GM18502 (cell line): ENCODE results near the gene DLX1.
"Not testable (repeated sequence)": the region's sequence is repeated elsewhere in the genome, so short reads cannot be mapped to it uniquely, and the experiment has no call there.

ENCODE experiments used
- ATAC-seq: cut with Tn5 transposase; IDR thresholded peaks from one replicate; pipeline ENCODE4 v1.9.1; 2021; ENCODE audit warnings: mild to moderate bottlenecking; ENCODE audit not compliant: unreplicated experiment, poor library complexity

Gene DLX1

GRCh38 chr2:172107690-172108586 is 22.6 kb downstream of the DLX1 start:
- no peak for ATAC-seq

- no peak for ATAC-seq
These were observed 23.3 kb downstream of the DLX1 start for GRCh38 chr2:172108587-172108930.

- no peak for ATAC-seq
These were observed 24.1 kb downstream of the DLX1 start for GRCh38 chr2:172109256-172109987.

GRCh38 chr2:172109988-172110811 is 24.9 kb downstream of the DLX1 start:
- ATAC-seq: no peak

GRCh38 chr2:172113617-172114016 is 28.3 kb downstream of the DLX1 start:
- no peak for ATAC-seq

- ATAC-seq: not testable (repeated sequence)
These were observed 28.9 kb downstream of the DLX1 start for GRCh38 chr2:172114176-172114575.

DNA sequence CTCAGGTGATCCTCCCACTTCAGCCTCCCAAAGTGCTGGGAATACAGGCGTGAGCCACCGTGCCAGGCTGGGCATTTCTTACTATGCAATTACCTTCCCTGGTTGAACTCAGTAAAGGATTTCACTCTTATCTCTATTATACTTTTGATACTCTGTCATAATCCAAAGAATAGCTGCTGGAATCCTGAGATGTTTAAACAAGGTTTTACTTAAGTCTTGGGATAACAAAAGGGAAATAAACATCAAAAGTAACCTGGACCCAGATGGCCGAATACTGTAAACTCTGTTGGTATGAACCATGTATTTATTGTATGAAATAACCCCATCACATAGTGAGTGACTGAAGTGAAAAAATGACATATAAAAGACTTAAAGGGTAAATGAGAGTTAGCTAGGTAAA is 29.3 kb downstream of the DLX1 start:
- no peak for ATAC-seq

GRCh38 chr2:172116107-172116506 is 30.8 kb downstream of the DLX1 start:
- ATAC-seq: no peak

DNA sequence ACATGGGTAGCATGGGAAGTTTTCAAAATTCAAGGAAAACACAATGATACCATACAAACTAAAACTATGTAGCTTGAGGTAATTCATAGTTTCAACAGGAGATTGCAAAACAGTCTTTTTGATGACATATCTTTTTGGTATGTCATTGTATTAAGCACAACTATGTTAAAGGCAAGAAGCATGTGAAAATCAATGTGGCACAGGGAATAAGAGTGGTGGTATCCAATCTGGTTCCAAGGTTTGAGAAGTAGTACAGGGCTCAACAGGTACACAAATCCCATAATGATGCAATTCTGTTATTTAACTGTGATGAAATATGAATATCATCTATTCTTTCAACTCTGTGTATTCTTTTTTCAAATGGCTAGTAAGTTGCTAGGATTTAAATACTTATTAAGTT is 33.8 kb downstream of the DLX1 start:
- no peak for ATAC-seq

DNA sequence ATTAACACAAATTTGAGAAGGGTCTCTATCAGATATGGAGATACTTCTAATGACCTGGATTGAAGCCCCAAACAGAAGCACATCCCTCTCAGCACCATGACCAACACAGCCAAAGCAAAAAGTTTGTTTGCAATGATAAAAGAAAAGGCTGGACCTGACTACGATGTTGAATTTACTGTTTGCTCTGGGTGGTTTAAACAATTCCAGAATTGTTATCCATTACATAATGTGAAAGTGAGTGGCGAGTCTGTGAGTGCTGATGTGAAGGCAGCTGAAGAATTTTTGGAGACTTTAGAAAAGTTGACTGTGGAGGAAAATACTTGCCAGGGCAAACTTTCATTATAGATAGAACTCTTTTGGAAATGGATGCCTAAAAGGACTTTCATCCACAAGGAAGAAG is 34.8 kb downstream of the DLX1 start:
- no peak for ATAC-seq

DNA sequence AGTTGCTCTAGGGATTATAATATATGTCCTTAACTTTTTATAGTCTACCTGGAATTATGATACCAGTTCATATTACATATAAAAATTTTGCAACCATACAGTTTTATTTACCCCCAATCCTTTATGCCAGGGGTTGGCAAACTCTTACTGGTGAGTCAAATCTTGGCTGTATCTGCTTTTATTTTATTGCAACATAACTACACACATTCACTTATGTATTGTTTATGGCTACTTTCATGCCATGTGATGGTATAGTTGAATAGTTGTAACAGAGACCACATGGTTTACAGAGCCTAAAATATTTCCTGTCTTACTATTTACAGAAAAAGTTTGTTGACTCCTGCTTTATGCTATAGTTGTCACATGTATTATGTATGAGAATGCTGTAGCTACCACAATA is 43.2 kb downstream of the DLX1 start:
- no peak for ATAC-seq

GRCh38 chr2:172129404-172129803 is 44.1 kb downstream of the DLX1 start:
- no peak for ATAC-seq

GRCh38 chr2:172131713-172132555 is 46.6 kb downstream of the DLX1 start:
- no peak for ATAC-seq

DNA sequence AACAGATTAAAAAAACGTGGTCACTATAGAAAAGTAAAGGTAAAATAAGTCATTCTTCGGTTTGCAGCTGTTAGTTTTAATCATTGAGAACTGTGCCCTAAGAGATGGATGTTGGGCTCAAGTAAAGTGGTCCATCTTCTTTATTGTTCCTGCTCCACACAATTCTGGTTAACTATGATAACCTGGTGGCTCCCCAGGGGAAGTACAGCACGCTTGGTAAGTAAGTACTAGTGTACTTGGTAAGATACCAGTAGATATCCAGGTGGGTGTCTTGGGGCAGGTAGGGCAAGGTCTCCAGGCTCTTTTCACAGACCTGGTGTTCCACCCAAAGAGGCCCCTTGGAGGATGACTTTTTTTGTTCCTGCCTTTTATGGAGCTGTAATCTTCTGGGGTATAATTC is 49.0 kb downstream of the DLX1 start:
- ATAC-seq: no peak

DNA sequence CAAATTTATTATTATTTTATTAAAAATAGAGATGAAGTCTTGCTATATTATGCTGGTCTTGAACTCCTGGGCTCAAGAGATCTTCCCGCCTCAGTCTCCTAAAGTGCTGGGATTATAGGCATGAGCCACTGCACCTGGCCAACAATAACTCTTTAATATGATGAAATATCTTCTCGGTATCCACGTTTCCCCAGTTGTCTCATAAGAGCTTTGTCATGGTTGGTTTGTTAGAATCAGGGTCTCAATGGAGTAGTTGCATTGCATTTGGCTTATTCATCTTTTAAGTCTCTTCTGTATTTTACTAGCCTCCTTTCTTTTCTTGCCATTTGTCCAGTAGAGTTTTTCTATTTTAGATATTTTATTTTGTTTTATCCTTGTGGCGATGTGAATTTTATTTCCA is 50.1 kb downstream of the DLX1 start:
- ATAC-seq: no peak

GRCh38 chr2:172137109-172137508 is 51.8 kb downstream of the DLX1 start:
- ATAC-seq: no peak

- no peak for ATAC-seq
These were observed 52.6 kb downstream of the DLX1 start for GRCh38 chr2:172137943-172138342.

DNA sequence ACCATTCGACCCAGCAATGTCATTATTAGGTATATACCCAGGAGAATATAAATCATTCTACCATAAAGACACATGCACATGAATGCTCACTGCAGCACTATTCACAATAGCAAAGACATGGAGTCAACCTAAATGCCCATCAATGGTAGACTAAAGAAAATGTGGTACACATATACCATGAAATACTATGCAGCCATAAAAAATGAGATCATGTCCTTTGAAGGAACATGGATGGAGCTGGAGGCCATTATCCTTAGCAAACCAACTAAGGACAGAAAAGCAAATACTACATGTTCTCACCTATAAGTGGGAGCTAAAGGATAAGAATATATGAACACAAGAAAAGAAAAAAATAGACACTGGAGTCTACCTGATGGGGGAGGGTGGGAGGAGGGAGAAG is 53.4 kb downstream of the DLX1 start:
- ATAC-seq: not testable (repeated sequence)
